ENCODE measurements around the gene PDZD8.

GRCh38 chr10:117418121-117418520, 42.9 kb upstream of the PDZD8 start:
- TF ChIP-seq CTCF (IDR thresholded peaks at IDR 0.05) (no peak), POLR2A (IDR thresholded peaks at IDR 0.05) (no peak)

Data from prostate gland (tissue), 2 donors.